GM12864 (cell line): ENCODE data around the gene TRIOBP.
A peak's percentile ranks its signal among the peaks of the same experiment; 100 is the strongest.

Experiments
- DNase-seq: peaks from one replicate; pipeline ENCODE4 v3.0.0-alpha.2; 2011; ENCODE audit warnings: low read depth
- H3K4me3 ChIP-seq: 2 replicates; pipeline ENCODE4 v1.5.1; 2011; ENCODE audit warnings: mild to moderate bottlenecking, low read depth, low read length, control low read depth
- CTCF ChIP-seq: IDR thresholded peaks from 2 replicates; pipeline ENCODE4 v1.5.1; 2011; ENCODE audit warnings: low read depth, mild to moderate bottlenecking, moderate library complexity, low read length, control low read depth, inconsistent platforms; ENCODE audit errors: missing control alignments

TRIOBP gene

GRCh38 chr22:37672206-37672919 lies 24.5 kb upstream of the TRIOBP start:
- TF ChIP-seq CTCF, result no peak
- no peak for DNase-seq
- H3K4me3 ChIP-seq, result no peak overlapping the region

GRCh38 chr22:37672920-37673455 lies 23.9 kb upstream of the TRIOBP start:
- no peak overlapping the region for H3K4me3 ChIP-seq
- TF ChIP-seq CTCF, result no peak
- DNase-seq, result no peak

GRCh38 chr22:37674248-37674647 lies 22.6 kb upstream of the TRIOBP start:
- H3K4me3 ChIP-seq, result no peak overlapping the region
- DNase-seq, result no peak
- TF ChIP-seq CTCF, result no peak

- DNase-seq, result peak; percentile 57
- peak within 1 kb of the TSS; percentile 78 for H3K4me3 ChIP-seq
- no peak for TF ChIP-seq CTCF
These were observed 21.6 kb upstream of the TRIOBP start, which contains the start of gene LGALS1 for GRCh38 chr22:37674951-37675929. Gene LGALS1, plus strand, starts transcription at chr22:37675636. Its CDS starts 67 bp downstream, at chr22:37675703.

GRCh38 chr22:37675930-37676735 lies 20.7 kb upstream of the TRIOBP start:
- no peak for TF ChIP-seq CTCF
- no peak for DNase-seq

GRCh38 chr22:37676736-37677492 lies 19.9 kb upstream of the TRIOBP start:
- H3K4me3 ChIP-seq, result peak overlapping the region; percentile 78
- DNase-seq, result peak; percentile 68

More at GRCh38 chr22:37675930-37676735, 20.7 kb upstream of the TRIOBP start:
- H3K4me3 ChIP-seq, result peak overlapping the region; percentile 78

More at GRCh38 chr22:37676736-37677492, 19.9 kb upstream of the TRIOBP start:
- TF ChIP-seq CTCF, result no peak
